Endothelial cell of umbilical vein (primary cell): ENCODE data around the gene UBASH3B. TPM values are rescaled to one million over a fixed set of nuclear protein-coding genes. Genes with fewer than 3 reads are reported as not detected.

ENCODE experiments used
- BruUV-seq: library from RNA; stranded (reverse); fragments of 400-500 nt; replicated peaks from 2 replicates; lab custom pipeline; 2021; lab: Mats Ljungman, UMichigan
- CTCF ChIA-PET: fragments of 300-600, 350-600 bp; sonication (Branson Sonifier 250); formaldehyde crosslinking; loops from one replicate; lab custom pipeline; 2021; ENCODE audit warnings: antibody characterized with exemption, inconsistent platforms; lab: Charles Lee
- POLR2A ChIA-PET: fragments of 300-600, 350-600 bp; sonication (Branson Sonifier 250); formaldehyde crosslinking; loops from one replicate; lab custom pipeline; 2021; ENCODE audit warnings: antibody characterized with exemption, inconsistent platforms; lab: Charles Lee
- DNase-seq: peaks from one replicate; pipeline ENCODE4 v3.0.0-alpha.2; 2011; ENCODE audit warnings: low read depth, low spot score
- FAIRE-seq: peaks from 2 replicates; lab custom pipeline; 2011; peaks lifted over from hg19 to GRCh38; lab: Jason Lieb, UNC
- H2AFZ ChIP-seq: 2 replicates; pipeline ENCODE4 v1.6.0; 2012; ENCODE audit warnings: low read depth, low read length, control low read depth, inconsistent platforms
- H3K27ac ChIP-seq: 2 replicates; pipeline ENCODE4 v1.5.1; 2011; ENCODE audit warnings: low read depth, mild to moderate bottlenecking, control low read depth, low read length, moderate library complexity; ENCODE audit not compliant: insufficient read depth
- H3K27me3 ChIP-seq, 2 experiments: 2 replicates each; pipeline versions ENCODE4 v1.6.0 to v1.6.1; 2011; ENCODE audit warnings: low read length in 2 of 2, mixed read lengths in 1 of 2; ENCODE audit not compliant: control insufficient read depth in 2 of 2, insufficient read depth in 2 of 2
- H3K36me3 ChIP-seq, 2 experiments: 2 replicates in 1 of 2; 3 replicates in 1 of 2; pipeline ENCODE4 v1.5.1; 2011; ENCODE audit warnings: low read length in 2 of 2, mild to moderate bottlenecking in 1 of 2, moderate library complexity in 1 of 2; ENCODE audit not compliant: control insufficient read depth in 2 of 2, insufficient read depth in 2 of 2; ENCODE audit errors: extremely low read depth in 1 of 2
- H3K4me1 ChIP-seq: 3 replicates; pipeline ENCODE4 v1.5.1; 2011; ENCODE audit warnings: mild to moderate bottlenecking, low read length; ENCODE audit not compliant: control insufficient read depth, insufficient read depth; ENCODE audit errors: extremely low read depth
- H3K4me2 ChIP-seq: 2 replicates; pipeline ENCODE4 v1.6.1; 2011; ENCODE audit warnings: low read length, control low read depth, mixed read lengths; ENCODE audit not compliant: insufficient read depth
- H3K4me3 ChIP-seq, 3 experiments: fragments of 200-600 bp in 1 of 3; sonication (generic), shearing (Covaris generic) in 1 of 3; replicated peaks in 1 of 3; 2 replicates each; pipeline ENCODE4 v1.5.1; 2011 to 2016; ENCODE audit warnings: control low read depth in 3 of 3, low read length in 3 of 3, mild to moderate bottlenecking in 2 of 3, inconsistent platforms in 1 of 3, low read depth in 1 of 3, moderate library complexity in 1 of 3; ENCODE audit not compliant: insufficient read depth in 1 of 3
- H3K79me2 ChIP-seq: 2 replicates; pipeline ENCODE4 v1.6.0; 2012; ENCODE audit warnings: low read length, inconsistent platforms; ENCODE audit not compliant: control insufficient read depth, insufficient read depth
- H3K9ac ChIP-seq: replicated peaks from 2 replicates; pipeline ENCODE3; 2011; ENCODE audit warnings: low read length, control low read depth; ENCODE audit not compliant: insufficient read depth; ENCODE audit errors: extremely low read depth
- H3K9me1 ChIP-seq: replicated peaks from 3 replicates; pipeline ENCODE4 v1.6.0; 2011; ENCODE audit warnings: mild to moderate bottlenecking, low read length; ENCODE audit not compliant: control insufficient read depth, insufficient read depth; ENCODE audit errors: extremely low read depth
- H3K9me3 ChIP-seq: replicated peaks from 2 replicates; pipeline ENCODE4 v1.5.1; 2012; ENCODE audit warnings: low read length, inconsistent platforms; ENCODE audit not compliant: control insufficient read depth, insufficient read depth
- H4K20me1 ChIP-seq: replicated peaks from 2 replicates; pipeline ENCODE3; 2011; ENCODE audit warnings: mild to moderate bottlenecking, low read length; ENCODE audit not compliant: control insufficient read depth, insufficient read depth; ENCODE audit errors: extremely low read depth
- CTCF ChIP-seq, 2 donors: IDR thresholded peaks; 1 replicate in 1 of 2; 2 replicates in 1 of 2; pipeline ENCODE4 v1.5.1; 2011; ENCODE audit warnings: low read length in 2 of 2, mild to moderate bottlenecking in 2 of 2, moderate library complexity in 2 of 2, control low read depth in 1 of 2, inconsistent platforms in 1 of 2, low read depth in 1 of 2; ENCODE audit not compliant: insufficient read depth in 1 of 2; ENCODE audit errors: extremely low read depth in 1 of 2
- EZH2 ChIP-seq: IDR thresholded peaks from 2 replicates; pipeline ENCODE4 v1.6.1; 2012; ENCODE audit warnings: borderline replicate concordance, low read depth, mild to moderate bottlenecking, moderate library complexity, low read length, inconsistent platforms; ENCODE audit not compliant: severe bottlenecking
- FOS ChIP-seq: IDR thresholded peaks from 2 replicates; pipeline ENCODE4 v1.6.1; 2011; ENCODE audit warnings: mild to moderate bottlenecking, low read length, moderate library complexity, borderline replicate concordance; ENCODE audit not compliant: insufficient read depth
- GATA2 ChIP-seq: IDR thresholded peaks from 2 replicates; pipeline ENCODE4 v1.7.0; 2011; ENCODE audit warnings: low read depth, mild to moderate bottlenecking, moderate library complexity, mixed read lengths, low read length; ENCODE audit not compliant: insufficient read length, insufficient read depth
- JUN ChIP-seq: IDR thresholded peaks from 2 replicates; pipeline ENCODE4 v1.6.1; 2011; ENCODE audit warnings: borderline replicate concordance, low read depth; ENCODE audit not compliant: insufficient read length, insufficient read depth
- MAX ChIP-seq: IDR thresholded peaks from 2 replicates; pipeline ENCODE4 v1.6.1; 2011; ENCODE audit not compliant: insufficient read depth, insufficient read length
- MYC ChIP-seq: IDR thresholded peaks from one replicate; pipeline ENCODE4 v1.6.1; 2011; ENCODE audit warnings: mild to moderate bottlenecking, low read depth, low read length
- POLR2A ChIP-seq: IDR thresholded peaks from 2 replicates; pipeline ENCODE4 v1.6.1; 2012; ENCODE audit warnings: low read depth, mild to moderate bottlenecking, control low read depth, low read length
- POLR2AphosphoS5 ChIP-seq: IDR thresholded peaks from 2 replicates; pipeline ENCODE4 v1.6.1; 2012; ENCODE audit warnings: low read depth, mild to moderate bottlenecking, control low read depth, low read length, moderate library complexity; ENCODE audit not compliant: insufficient read depth
- dilution Hi-C: fragments of 300-500 bp; cut with MboI; formaldehyde crosslinking; loops from one replicate; pipeline ENCODE4 v1.15.0; 2019; ENCODE audit warnings: low sequenced_read_pairs; ENCODE audit not compliant: extremely low pct_ligation_motif_present
- intact Hi-C: fragments of 100-400 bp; cut with micrococcal nuclease; formaldehyde crosslinking; loops from one replicate; pipeline ENCODE4 v1.10.0; 2022
- polyA plus RNA-seq, 4 experiments: library from polyadenylated mRNA; depleted of rRNA in 3 of 4; stranded (reverse) in 3 of 4; unstranded in 1 of 4; fragments of >200 nt; gene quantifications; 2 replicates each; pipeline versions ENCODE4 v1.2.1 to v1.2.3, GENCODE V29; 2011 to 2012; ENCODE audit warnings: missing spikeins in 1 of 4
- total RNA-seq: library from RNA; stranded (reverse); gene quantifications from 2 replicates; pipeline ENCODE4 v1.2.3, GENCODE V29; 2021

Gene UBASH3B
- total and polyA plus RNA-seq, 2 donors (not counting 3 experiments of a cell fraction or from before 2014, with no cell fraction given), result 23.7 to 38.1 TPM

- H3K4me1 ChIP-seq, result peaks cover 3% of the 10 kb centered on the region
- H3K27me3 ChIP-seq, result no peaks in the 10 kb centered on the region
- DNase-seq (no peak), FAIRE-seq (no peak)
- no peak overlapping the region for H3K4me2 ChIP-seq
- H4K20me1 ChIP-seq, result no peaks in the 10 kb centered on the region
- intact Hi-C loops (no loop called here), dilution Hi-C loops (no loop called here)
- H3K4me3 ChIP-seq, result no peak overlapping the region
- H3K27ac ChIP-seq, result no peak overlapping the region
- H3K79me2 ChIP-seq, result peaks cover 30% of the 10 kb centered on the region
- ChIA-PET CTCF (interaction anchor here (3.5 kb wide), 1 partner anchor 11 kb away, joined by 11 read pairs; the partner anchor contains the start of gene UBASH3B), POLR2A (no interaction called here)
- H3K9me1 ChIP-seq, result no peaks in the 10 kb centered on the region
- H3K36me3 ChIP-seq, result no peaks in the 10 kb centered on the region
- H3K9me3 ChIP-seq, result no peaks in the 10 kb centered on the region
- no peak overlapping the region for H3K9ac ChIP-seq
- no peak overlapping the region for H2AFZ ChIP-seq
- no TSS peak for BruUV-seq
- TF ChIP-seq FOS (no peak), GATA2 (no peak), CTCF (IDR thresholded peaks at IDR 0.05; ENCODE audit: extremely low read depth in 1 of 2, insufficient read depth in 1 of 2, low read depth in 1 of 2, low read length in 2 of 2) (no peak), MYC (no peak), POLR2AphosphoS5 (no peak), POLR2A (no peak), JUN (no peak), EZH2 (no peak), MAX (no peak)
These were observed 11.2 kb downstream of the UBASH3B start for GRCh38 chr11:122666743-122667142.
